HG03457 (cell line): ENCODE measurements around the gene ZNF451.

Source experiments
- ATAC-seq: cut with Tn5 transposase; IDR thresholded peaks from one replicate; pipeline ENCODE4 v1.9.1; 2021; ENCODE audit warnings: moderate number of reproducible peaks; ENCODE audit not compliant: unreplicated experiment

Gene ZNF451

GRCh38 chr6:57201718-57202117 is 111.7 kb downstream of the ZNF451 start:
- ATAC-seq: no peak

GRCh38 chr6:57205550-57206328 is 115.8 kb downstream of the ZNF451 start:
- no peak for ATAC-seq

DNA sequence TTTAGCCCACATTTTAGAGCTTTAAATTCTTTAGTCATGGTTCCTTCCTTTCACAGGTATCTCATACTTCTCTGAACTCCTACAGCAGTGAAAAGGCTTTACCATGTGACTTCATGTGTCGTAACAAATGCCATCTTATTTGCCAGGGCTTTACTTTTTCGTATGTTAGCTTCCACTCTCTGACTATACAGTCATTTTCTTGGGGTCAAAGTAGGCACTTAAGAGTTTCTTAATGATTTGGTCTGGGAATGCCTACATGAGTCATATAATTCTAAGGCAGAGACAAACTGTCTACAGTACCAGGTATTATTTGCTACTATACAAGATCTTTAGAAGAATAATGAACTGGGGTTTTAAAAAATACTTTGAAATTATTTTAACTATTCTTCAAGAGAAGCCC is 117.2 kb downstream of the ZNF451 start:
- no peak for ATAC-seq

DNA sequence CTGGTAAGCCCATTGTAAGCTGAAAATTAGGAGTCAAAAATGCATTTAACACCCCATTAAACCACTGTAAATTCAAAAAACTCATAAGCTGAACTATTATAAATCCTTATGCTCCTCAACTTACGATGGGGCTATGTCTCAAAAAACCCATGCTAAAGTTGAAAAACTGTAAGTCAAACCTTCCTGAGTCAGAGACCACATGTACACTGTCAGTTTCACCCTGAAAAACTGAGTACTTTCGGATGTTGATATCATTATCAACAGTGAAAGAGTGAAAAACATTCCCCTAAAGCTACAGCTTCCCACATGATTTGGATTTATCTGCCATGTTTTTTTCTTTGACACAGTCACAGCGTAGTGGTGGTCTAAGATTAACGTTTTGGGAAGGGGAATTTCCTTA is 117.9 kb downstream of the ZNF451 start:
- ATAC-seq: no peak

- ATAC-seq: no peak
Observed at GRCh38 chr6:57209030-57209429, 119.0 kb downstream of the ZNF451 start.

- no peak for ATAC-seq
Observed at GRCh38 chr6:57210060-57210459, 120.1 kb downstream of the ZNF451 start.

DNA sequence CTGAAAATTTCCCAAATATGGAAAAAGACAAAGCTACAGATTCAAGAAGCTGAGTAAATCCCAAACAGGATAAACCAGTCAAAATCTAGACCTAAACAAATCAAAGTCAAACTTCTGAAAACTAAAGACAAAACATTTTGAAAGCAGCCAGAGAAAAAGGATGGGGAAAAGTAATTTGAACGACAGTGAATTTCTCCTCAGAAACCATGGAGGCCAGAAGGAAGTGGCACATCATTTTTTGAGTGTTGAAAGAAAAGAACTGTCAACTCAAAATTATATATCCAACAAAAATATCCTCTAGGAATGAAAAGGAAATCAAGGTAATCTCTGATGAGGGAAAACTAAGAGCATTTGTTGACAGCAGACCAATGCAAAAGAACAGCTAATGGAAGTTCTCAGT is 125.3 kb downstream of the ZNF451 start:
- ATAC-seq: no peak

- ATAC-seq: no peak
Observed at GRCh38 chr6:57216235-57217101, 126.5 kb downstream of the ZNF451 start.

DNA sequence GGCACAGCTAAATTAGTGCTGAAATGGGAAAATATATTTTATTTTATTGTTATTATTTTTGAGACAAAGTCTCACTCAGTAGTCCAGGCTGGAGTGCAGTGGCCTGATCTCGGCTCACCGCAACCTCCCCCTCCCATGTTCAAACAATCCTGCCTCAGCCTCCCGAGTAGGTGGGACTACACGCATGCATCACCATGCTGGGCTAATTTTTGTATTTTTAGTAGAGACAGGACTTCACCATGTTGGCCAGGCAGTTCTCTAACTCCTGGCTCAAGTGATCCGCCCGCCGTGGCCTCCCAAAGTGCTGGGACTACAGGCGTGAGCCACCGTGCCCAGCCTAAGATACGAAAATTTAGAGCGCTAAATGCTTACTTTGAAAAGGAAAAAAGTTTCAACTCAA is 127.3 kb downstream of the ZNF451 start:
- ATAC-seq: no peak
